Gastrocnemius medialis (tissue), 4 donors: ENCODE data around the gene WWOX. TPM values are rescaled to one million over a fixed set of nuclear protein-coding genes. Genes with fewer than 3 reads are reported as not detected.

Experiments
- ATAC-seq, 2 donors: fragments of 150-250 bp; one replicate each; pipeline ENCODE4 v1.9.1; 2016
- DNase-seq, 2 donors: peaks; one replicate each; pipeline ENCODE4 v3.0.0-alpha.2; 2019
- H3K27ac ChIP-seq, 4 donors: fragments of 200-600 bp; sonication (generic); 1 replicate in 1 of 4; 2 replicates in 3 of 4; pipeline ENCODE4 v1.5.1; 2016 to 2018; ENCODE audit warnings: mild to moderate bottlenecking in 2 of 4, moderate library complexity in 1 of 4
- H3K27me3 ChIP-seq, 3 donors: fragments of 200-600 bp; sonication (generic) in 2 of 3; 1 replicate in 1 of 3; 2 replicates in 2 of 3; pipeline versions ENCODE4 v1.5.1 to v1.6.0; 2016 to 2019; ENCODE audit warnings: mild to moderate bottlenecking in 1 of 3, moderate library complexity in 1 of 3
- H3K36me3 ChIP-seq, 2 donors: fragments of 200-600 bp; sonication (generic) in 1 of 2; one replicate each; pipeline ENCODE4 v1.5.1; 2017 to 2018
- H3K4me1 ChIP-seq, 2 donors: fragments of 200-600 bp; sonication (generic) in 1 of 2; one replicate each; pipeline ENCODE4 v1.5.1; 2016 to 2017; ENCODE audit warnings: mild to moderate bottlenecking in 2 of 2
- H3K4me3 ChIP-seq, 4 donors: fragments of 200-600 bp; sonication (generic) in 3 of 4; 1 replicate in 1 of 4; 2 replicates in 3 of 4; pipeline ENCODE4 v1.5.1; 2016 to 2019; ENCODE audit warnings: mild to moderate bottlenecking in 2 of 4
- H3K9me3 ChIP-seq, 3 donors: fragments of 200-600 bp; sonication (generic) in 2 of 3; 1 replicate in 1 of 3; 2 replicates in 2 of 3; pipeline ENCODE4 v1.5.1; 2016 to 2019
- POLR2A ChIP-seq, 2 donors: fragments of 450-650 bp; IDR thresholded peaks; one replicate each; pipeline ENCODE4 v1.6.1; 2017; ENCODE audit warnings: antibody characterized with exemption in 2 of 2, mild to moderate bottlenecking in 2 of 2, moderate library complexity in 2 of 2
- in situ Hi-C, 4 donors: fragments of 200-750 bp; cut with MboI; loops; one replicate each; pipeline versions ENCODE4 v1.15.0 to v1.8.0; 2017; ENCODE audit warnings: low sequenced_read_pairs in 4 of 4
- intact Hi-C: fragments of 100-400 bp; cut with DNase I; formaldehyde crosslinking; loops from one replicate; pipeline ENCODE4 v1.15.1; 2023; ENCODE audit warnings: low total_unique reads
- total RNA-seq, 4 donors: library from RNA; depleted of rRNA; stranded (reverse); fragments of >200 nt; gene quantifications; one replicate each; pipeline versions ENCODE4 v1.1.0 to v1.2.3, GENCODE V29; 2016
- TF ChIP-seq, protein P1 (sequence below), 5 experiments: fragments of 450-650 bp in 3 of 5; fragments of 200-600 bp in 2 of 5; sonication (generic) in 2 of 5; IDR thresholded peaks in 4 of 5; conservative IDR thresholded peaks in 1 of 5; 1 replicate in 4 of 5; 2 replicates in 1 of 5; pipeline ENCODE4 v1.5.1; 2016 to 2019; ENCODE audit warnings: antibody characterized with exemption in 5 of 5, mild to moderate bottlenecking in 3 of 5, moderate library complexity in 3 of 5

WWOX gene
- total RNA-seq, 4 donors from 2014 or later, result 3.3 to 13.0 (median 6.0) TPM

- H3K4me1 ChIP-seq, result peaks cover 0 to 8% of the 10 kb centered on the region in 2 donors
- H3K36me3 ChIP-seq, result no peaks in the 10 kb centered on the region
- DNase-seq (no peak), ATAC-seq (no peak)
- no peaks in the 10 kb centered on the region for H3K9me3 ChIP-seq
- no peak for TF ChIP-seq POLR2A (IDR thresholded peaks at IDR 0.05)
- intact Hi-C loops (no loop called here), in situ Hi-C loops (no loop called here)
- no peak overlapping the region for H3K27ac ChIP-seq
- H3K27me3 ChIP-seq, result no peaks in the 10 kb centered on the region
- H3K4me3 ChIP-seq, result no peak overlapping the region
Measured at GRCh38 chr16:78635807-78636206, 536.4 kb downstream of the WWOX start.

DNA sequence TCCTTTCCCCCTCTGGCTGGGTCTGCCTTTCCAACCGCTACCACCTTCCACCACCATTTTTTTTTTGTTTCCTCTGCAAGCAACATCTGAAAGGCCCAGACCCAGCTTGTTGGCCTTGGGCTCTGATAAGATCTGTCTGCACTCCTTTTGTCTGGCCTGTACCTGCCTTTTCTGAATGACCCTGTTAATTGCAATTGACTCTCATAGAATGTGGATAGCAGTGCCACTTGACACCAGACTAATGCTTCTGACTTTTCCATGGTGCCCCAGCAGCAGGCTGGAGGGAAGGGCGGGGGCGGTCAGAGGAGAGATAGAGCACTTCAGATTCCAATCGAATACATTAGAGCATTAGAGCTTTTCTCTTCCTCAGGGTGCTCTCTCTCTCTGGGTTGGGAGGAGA lies 538.9 kb downstream of the WWOX start:
- intact Hi-C loops, result no loop called here
- H3K4me1 ChIP-seq, result no peaks in the 10 kb centered on the region
- no peak overlapping the region for H3K27ac ChIP-seq
- no peak overlapping the region for H3K4me3 ChIP-seq
- no peaks in the 10 kb centered on the region for H3K36me3 ChIP-seq
- H3K27me3 ChIP-seq, result no peaks in the 10 kb centered on the region
- DNase-seq (no peak), ATAC-seq (no peak)
- TF ChIP-seq, protein P1, sequence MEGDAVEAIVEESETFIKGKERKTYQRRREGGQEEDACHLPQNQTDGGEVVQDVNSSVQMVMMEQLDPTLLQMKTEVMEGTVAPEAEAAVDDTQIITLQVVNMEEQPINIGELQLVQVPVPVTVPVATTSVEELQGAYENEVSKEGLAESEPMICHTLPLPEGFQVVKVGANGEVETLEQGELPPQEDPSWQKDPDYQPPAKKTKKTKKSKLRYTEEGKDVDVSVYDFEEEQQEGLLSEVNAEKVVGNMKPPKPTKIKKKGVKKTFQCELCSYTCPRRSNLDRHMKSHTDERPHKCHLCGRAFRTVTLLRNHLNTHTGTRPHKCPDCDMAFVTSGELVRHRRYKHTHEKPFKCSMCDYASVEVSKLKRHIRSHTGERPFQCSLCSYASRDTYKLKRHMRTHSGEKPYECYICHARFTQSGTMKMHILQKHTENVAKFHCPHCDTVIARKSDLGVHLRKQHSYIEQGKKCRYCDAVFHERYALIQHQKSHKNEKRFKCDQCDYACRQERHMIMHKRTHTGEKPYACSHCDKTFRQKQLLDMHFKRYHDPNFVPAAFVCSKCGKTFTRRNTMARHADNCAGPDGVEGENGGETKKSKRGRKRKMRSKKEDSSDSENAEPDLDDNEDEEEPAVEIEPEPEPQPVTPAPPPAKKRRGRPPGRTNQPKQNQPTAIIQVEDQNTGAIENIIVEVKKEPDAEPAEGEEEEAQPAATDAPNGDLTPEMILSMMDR (IDR thresholded peaks at IDR 0.05 in 4 of 5, conservative IDR thresholded peaks at IDR 0.05 in 1 of 5), result no peak
- TF ChIP-seq POLR2A (IDR thresholded peaks at IDR 0.05), result no peak
- no peaks in the 10 kb centered on the region for H3K9me3 ChIP-seq
- in situ Hi-C loops, result no loop called here

- H3K4me1 ChIP-seq, result no peaks in the 10 kb centered on the region
- ATAC-seq (no peak), DNase-seq (no peak)
- intact Hi-C loops, result no loop called here
- H3K27me3 ChIP-seq, result no peaks in the 10 kb centered on the region
- no peaks in the 10 kb centered on the region for H3K36me3 ChIP-seq
- H3K9me3 ChIP-seq, result no peaks in the 10 kb centered on the region
- in situ Hi-C loops, result no loop called here
- H3K27ac ChIP-seq, result no peak overlapping the region
- TF ChIP-seq POLR2A (IDR thresholded peaks at IDR 0.05), result no peak
- TF ChIP-seq, protein P1 (IDR thresholded peaks at IDR 0.05 in 4 of 5, conservative IDR thresholded peaks at IDR 0.05 in 1 of 5), result no peak
- no peak overlapping the region for H3K4me3 ChIP-seq
Measured at GRCh38 chr16:78639775-78640174, 540.3 kb downstream of the WWOX start.

- H3K27ac ChIP-seq, result no peak overlapping the region
- H3K9me3 ChIP-seq, result no peaks in the 10 kb centered on the region
- DNase-seq (no peak), ATAC-seq (no peak)
- no peak for TF ChIP-seq POLR2A (IDR thresholded peaks at IDR 0.05)
- TF ChIP-seq, protein P1 (IDR thresholded peaks at IDR 0.05 in 4 of 5, conservative IDR thresholded peaks at IDR 0.05 in 1 of 5), result no peak
- H3K36me3 ChIP-seq, result no peaks in the 10 kb centered on the region
- no peaks in the 10 kb centered on the region for H3K27me3 ChIP-seq
- intact Hi-C loops, result no loop called here
- H3K4me1 ChIP-seq, result no peaks in the 10 kb centered on the region
- in situ Hi-C loops, result no loop called here
- H3K4me3 ChIP-seq, result no peak overlapping the region
Measured at GRCh38 chr16:78640886-78641285, 541.4 kb downstream of the WWOX start.

DNA sequence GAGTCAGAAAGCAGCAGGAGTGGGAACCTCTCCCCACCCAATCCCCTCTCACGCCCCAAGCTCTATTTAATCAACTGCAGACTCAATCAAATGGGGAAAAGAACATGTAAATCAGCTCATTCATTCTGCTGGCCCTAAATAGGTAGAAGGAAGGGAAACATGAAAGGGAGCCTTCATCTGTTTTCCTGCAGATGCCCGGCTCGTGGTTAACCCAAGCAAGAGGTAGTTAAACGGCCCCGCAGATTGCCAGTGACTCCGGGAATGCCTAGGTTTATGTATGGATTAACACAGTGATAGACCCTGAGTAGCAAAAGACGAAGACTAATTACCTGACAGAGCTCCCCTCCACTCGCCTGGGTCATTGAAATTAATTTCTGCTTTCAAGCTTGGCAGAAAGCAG lies 542.0 kb downstream of the WWOX start:
- in situ Hi-C loops, result no loop called here
- no peaks in the 10 kb centered on the region for H3K9me3 ChIP-seq
- ATAC-seq (no peak), DNase-seq (no peak)
- no peak for TF ChIP-seq POLR2A (IDR thresholded peaks at IDR 0.05)
- TF ChIP-seq, protein P1 (IDR thresholded peaks at IDR 0.05 in 4 of 5, conservative IDR thresholded peaks at IDR 0.05 in 1 of 5), result no peak
- no peaks in the 10 kb centered on the region for H3K27me3 ChIP-seq
- no peak overlapping the region for H3K27ac ChIP-seq
- no peak overlapping the region for H3K4me3 ChIP-seq
- no peaks in the 10 kb centered on the region for H3K36me3 ChIP-seq
- no peaks in the 10 kb centered on the region for H3K4me1 ChIP-seq
- intact Hi-C loops, result no loop called here
